Progenitor cell of endocrine pancreas (in vitro differentiated cells): ENCODE measurements around the gene FBXO42. TPM values are rescaled to one million over a fixed set of nuclear protein-coding genes. Genes with fewer than 3 reads are reported as not detected.

Source experiments
- DNase-seq: peaks from one replicate; pipeline ENCODE4 v3.0.0; 2021; ENCODE audit warnings: low spot score; ENCODE audit not compliant: unreplicated experiment
- H3K27ac Mint-ChIP-seq: 2 replicates; pipeline ENCODE4 v1.8.0; 2021; ENCODE audit warnings: mild to moderate bottlenecking, moderate library complexity, mixed read lengths
- H3K27me3 Mint-ChIP-seq: 2 replicates; pipeline ENCODE4 v1.8.0; 2021; ENCODE audit warnings: mixed read lengths
- H3K36me3 Mint-ChIP-seq: 2 replicates; pipeline ENCODE4 v1.8.0; 2022; ENCODE audit warnings: mixed read lengths; ENCODE audit not compliant: insufficient read depth
- H3K4me1 Mint-ChIP-seq: 2 replicates; pipeline ENCODE4 v1.8.0; 2021; ENCODE audit warnings: low read depth, mixed read lengths
- H3K4me3 Mint-ChIP-seq: 2 replicates; pipeline ENCODE4 v1.8.0; 2021; ENCODE audit warnings: low read depth, mild to moderate bottlenecking, moderate library complexity, mixed read lengths
- H3K9me3 Mint-ChIP-seq: 2 replicates; pipeline ENCODE4 v1.8.0; 2021; ENCODE audit warnings: low read depth, mixed read lengths
- CTCF ChIP-seq: fragments of 200-600 bp; sonication (generic); IDR thresholded peaks from one replicate; pipeline ENCODE4 v1.5.0; 2021; ENCODE audit warnings: antibody characterized with exemption, mild to moderate bottlenecking; ENCODE audit not compliant: unreplicated experiment
- total RNA-seq: library from RNA; stranded (reverse); gene quantifications from 2 replicates; pipeline ENCODE4 v1.2.1, GENCODE V29; 2021

FBXO42 gene
- total RNA-seq, 1 donor from 2014 or later = 30.5 TPM

DNA sequence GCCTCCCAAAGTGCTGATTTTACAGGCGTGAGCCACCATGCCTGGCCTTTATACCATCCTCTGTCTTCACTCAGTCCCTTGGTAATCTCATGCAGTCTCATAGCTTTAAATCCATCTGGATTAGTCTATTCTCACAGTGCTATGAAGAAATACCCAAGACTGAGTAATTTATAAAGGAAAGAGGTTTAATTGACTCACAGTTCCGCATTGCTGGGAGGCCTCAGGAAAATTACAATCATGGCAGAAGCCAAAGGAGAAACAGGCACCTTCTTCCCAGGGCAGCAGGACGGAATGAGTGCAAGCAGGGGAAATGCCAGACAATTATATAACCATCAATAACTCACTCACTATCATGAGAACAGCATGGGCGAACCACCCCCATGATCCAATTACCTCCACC lies 66.2 kb downstream of the FBXO42 start:
- Mint-ChIP-seq H3K27me3 (no peaks in the 10 kb centered on the region), H3K4me3 (no peak overlapping the region)
- no peak for TF ChIP-seq CTCF

DNA sequence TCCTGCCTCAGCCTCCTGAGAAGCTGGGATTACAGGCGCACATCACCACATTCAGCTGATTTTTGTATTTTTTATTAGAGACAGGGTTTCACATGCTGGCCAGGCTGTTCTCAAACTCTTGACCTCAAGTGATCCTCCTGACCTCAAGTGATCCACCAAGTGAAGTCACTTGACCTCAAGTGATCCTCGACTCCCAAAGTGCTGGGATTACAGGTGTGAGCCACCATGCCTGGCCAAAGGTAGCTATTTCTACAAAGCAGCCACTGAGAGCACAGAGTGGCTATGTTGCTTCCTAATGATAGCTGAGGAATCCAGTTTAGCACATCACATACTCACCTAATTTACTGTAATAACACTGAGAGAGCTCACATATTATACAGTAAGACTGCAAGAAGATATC lies 70.5 kb downstream of the FBXO42 start:
- no peak for TF ChIP-seq CTCF
- H3K36me3 Mint-ChIP-seq = peaks cover 5% of the 10 kb centered on the region
- H3K4me3 Mint-ChIP-seq = no peak overlapping the region
- no peak overlapping the region for H3K27ac Mint-ChIP-seq
- H3K27me3 Mint-ChIP-seq = no peaks in the 10 kb centered on the region
- peaks cover 7% of the 10 kb centered on the region for H3K4me1 Mint-ChIP-seq
- DNase-seq = no peak
- no peaks in the 10 kb centered on the region for H3K9me3 Mint-ChIP-seq

More for the DNA sequence above, 66.2 kb downstream of the FBXO42 start:
- H3K27ac Mint-ChIP-seq = no peak overlapping the region
- DNase-seq = no peak
- H3K36me3 Mint-ChIP-seq = peaks cover 13% of the 10 kb centered on the region
- H3K4me1 Mint-ChIP-seq = peaks cover 7% of the 10 kb centered on the region
- no peaks in the 10 kb centered on the region for H3K9me3 Mint-ChIP-seq

DNA sequence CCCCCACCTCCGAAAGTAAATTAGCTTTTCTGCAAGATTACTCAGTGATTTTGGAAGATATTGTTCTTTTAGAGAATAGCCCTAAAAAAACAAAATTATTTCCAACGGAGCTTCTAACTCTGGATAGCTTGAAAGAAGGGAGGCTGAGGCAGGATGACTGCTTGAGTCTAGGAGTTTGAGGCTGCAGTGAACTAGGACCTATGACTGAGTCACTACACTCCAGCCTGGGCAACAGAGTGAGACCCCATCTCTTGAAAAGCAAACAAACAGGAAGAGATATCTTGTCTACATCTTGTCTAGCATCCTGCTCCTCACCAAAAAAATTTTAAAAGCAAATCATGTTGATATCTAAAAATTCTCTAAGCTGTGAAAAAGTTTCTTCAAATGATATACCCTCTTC lies 73.1 kb downstream of the FBXO42 start:
- DNase-seq = no peak
- H3K27me3 Mint-ChIP-seq = no peaks in the 10 kb centered on the region
- peak overlapping the region; percentile 29 for H3K27ac Mint-ChIP-seq
- H3K4me1 Mint-ChIP-seq = peaks cover 5% of the 10 kb centered on the region
- no peak for TF ChIP-seq CTCF
- H3K36me3 Mint-ChIP-seq = peaks cover 9% of the 10 kb centered on the region
- H3K9me3 Mint-ChIP-seq = no peaks in the 10 kb centered on the region
- H3K4me3 Mint-ChIP-seq = no peak overlapping the region

DNA sequence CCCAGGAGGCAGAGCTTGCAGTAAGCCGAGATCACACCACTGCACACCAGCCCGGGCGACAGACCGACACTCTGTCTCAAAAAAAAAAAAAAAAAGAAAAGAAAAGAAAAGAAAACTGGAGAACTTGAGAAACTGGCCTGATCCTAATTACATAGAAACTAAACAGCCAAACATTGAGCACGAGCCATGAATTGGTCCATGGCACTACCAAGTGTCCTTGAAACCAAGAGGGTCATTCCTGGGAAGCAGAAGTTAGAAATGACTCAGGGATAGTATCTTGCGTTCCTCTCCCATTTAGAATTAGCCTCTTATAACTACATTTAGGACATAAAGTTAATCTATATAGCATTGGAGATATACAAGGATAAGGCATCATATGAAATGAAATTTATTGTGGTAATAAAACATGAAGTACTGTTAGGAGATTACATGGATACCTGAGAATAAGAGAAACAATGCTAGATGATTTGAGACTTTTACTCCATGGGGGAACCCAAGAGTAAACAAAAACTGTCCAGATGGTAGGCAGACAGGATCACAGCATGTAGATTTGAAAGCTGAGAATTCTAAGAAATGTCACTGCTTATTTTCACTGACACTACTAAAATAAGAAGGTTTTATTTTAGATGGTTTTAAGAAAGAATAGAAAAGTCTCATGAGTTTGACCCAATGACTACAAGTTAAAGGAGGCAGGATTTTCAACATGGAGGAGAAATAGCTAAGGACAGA lies 75.8 kb downstream of the FBXO42 start:
- DNase-seq = no peak

DNA sequence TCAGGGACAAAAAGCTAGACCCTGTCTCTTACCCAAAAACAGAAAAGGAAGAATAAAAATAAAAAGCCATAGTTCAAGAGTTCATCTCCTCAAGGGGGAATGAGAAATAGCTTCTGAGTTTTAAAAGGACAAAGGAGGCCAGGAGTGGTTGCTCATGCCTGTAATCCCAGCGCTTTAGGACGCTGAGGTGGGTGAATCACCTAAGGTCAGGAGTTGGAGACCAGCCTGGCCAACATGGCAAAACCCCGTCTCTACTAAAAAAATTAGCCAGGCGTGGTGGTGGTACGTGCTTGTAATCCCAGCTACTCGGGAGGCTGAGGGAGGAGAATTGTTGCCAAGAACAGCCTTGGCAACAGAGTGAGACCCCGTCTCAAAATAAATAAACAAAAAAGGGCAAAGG lies 76.7 kb downstream of the FBXO42 start:
- Mint-ChIP-seq H3K4me1 (peaks cover 5% of the 10 kb centered on the region), H3K27ac (peak overlapping the region; percentile 52), H3K4me3 (no peak overlapping the region), H3K27me3 (no peaks in the 10 kb centered on the region), H3K36me3 (peaks cover 9% of the 10 kb centered on the region), H3K9me3 (no peaks in the 10 kb centered on the region)
- TF ChIP-seq CTCF = no peak
- no peak for DNase-seq

More for the DNA sequence above, 75.8 kb downstream of the FBXO42 start:
- Mint-ChIP-seq H3K27ac (no peak overlapping the region), H3K27me3 (no peaks in the 10 kb centered on the region), H3K4me3 (no peak overlapping the region), H3K4me1 (no peaks in the 10 kb centered on the region), H3K36me3 (peaks cover 9% of the 10 kb centered on the region), H3K9me3 (no peaks in the 10 kb centered on the region)
- no peak for TF ChIP-seq CTCF
